ENCODE results near the gene TMEM38A. TPM values are rescaled to one million over a fixed set of nuclear protein-coding genes. Genes with fewer than 3 reads are reported as not detected.
"Not testable (repeated sequence)": the region's sequence is repeated elsewhere in the genome, so short reads cannot be mapped to it uniquely, and the experiment has no call there.

TMEM38A gene
- total RNA-seq, 4 donors from 2014 or later: 2.3 to 2.8 (median 2.7) TPM

DNA sequence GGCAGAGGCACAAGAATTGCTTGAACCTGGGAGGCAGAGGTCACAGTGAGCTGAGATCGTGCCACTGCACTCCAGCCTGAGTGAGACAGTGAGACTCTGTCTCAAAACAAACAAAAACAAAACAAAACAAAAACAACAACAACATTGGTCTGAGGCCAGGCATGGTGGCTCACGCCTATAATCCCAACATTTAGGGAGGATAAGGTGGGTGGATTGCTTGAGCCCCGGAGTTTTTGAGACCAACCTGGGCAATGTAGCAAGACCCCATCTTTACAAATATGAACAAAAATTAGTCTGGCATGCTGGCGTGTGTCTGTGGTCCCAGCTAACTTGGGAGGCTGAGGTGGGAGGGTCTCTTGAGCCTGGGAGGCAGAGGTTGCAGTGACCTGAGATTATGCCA is 42.7 kb downstream of the TMEM38A start:
- 88% methylated on average over 4 of the region's 4 CpGs for WGBS
- DNase-seq (ENCODE audit: low spot score in 2 of 2): no peak
- Histone ChIP-seq H3K9me3 (no peaks in the 10 kb centered on the region), H3K27me3 (peaks cover 6% of the 10 kb centered on the region), H3K36me3 (no peaks in the 10 kb centered on the region), H3K4me3 (no peak overlapping the region), H3K27ac (no peak overlapping the region), H3K4me1 (peaks cover 7% of the 10 kb centered on the region)
- TF ChIP-seq, protein P1, sequence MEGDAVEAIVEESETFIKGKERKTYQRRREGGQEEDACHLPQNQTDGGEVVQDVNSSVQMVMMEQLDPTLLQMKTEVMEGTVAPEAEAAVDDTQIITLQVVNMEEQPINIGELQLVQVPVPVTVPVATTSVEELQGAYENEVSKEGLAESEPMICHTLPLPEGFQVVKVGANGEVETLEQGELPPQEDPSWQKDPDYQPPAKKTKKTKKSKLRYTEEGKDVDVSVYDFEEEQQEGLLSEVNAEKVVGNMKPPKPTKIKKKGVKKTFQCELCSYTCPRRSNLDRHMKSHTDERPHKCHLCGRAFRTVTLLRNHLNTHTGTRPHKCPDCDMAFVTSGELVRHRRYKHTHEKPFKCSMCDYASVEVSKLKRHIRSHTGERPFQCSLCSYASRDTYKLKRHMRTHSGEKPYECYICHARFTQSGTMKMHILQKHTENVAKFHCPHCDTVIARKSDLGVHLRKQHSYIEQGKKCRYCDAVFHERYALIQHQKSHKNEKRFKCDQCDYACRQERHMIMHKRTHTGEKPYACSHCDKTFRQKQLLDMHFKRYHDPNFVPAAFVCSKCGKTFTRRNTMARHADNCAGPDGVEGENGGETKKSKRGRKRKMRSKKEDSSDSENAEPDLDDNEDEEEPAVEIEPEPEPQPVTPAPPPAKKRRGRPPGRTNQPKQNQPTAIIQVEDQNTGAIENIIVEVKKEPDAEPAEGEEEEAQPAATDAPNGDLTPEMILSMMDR (IDR thresholded peaks at IDR 0.05): no peak
- TF ChIP-seq POLR2AphosphoS5 (IDR thresholded peaks at IDR 0.05) (no peak), POLR2A (IDR thresholded peaks at IDR 0.05) (no peak), EP300 (IDR thresholded peaks at IDR 0.05) (no peak)

DNA sequence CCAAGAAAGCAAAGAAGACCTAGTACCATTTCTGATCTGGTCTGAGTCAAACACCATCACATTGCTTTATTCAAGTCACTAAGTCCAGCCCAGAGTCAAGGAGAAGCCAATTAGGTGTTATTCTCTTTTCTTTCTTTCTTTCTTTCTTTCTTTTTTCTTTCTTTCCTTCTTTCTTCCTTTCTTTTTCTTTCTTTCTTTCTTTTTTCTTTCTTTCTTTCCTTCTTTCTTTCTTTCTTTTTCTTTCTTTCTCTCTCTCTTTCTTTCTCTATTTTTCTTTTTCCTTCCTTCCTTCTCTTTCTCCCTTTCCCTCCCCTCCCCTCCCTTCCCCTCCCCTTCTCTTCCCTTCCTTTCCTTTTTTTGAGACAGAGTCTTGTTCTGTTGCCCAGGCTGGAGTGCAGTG is 49.9 kb downstream of the TMEM38A start:
- H3K4me3 ChIP-seq, H3K27me3 ChIP-seq, H3K4me1 ChIP-seq: not testable (repeated sequence)

DNA sequence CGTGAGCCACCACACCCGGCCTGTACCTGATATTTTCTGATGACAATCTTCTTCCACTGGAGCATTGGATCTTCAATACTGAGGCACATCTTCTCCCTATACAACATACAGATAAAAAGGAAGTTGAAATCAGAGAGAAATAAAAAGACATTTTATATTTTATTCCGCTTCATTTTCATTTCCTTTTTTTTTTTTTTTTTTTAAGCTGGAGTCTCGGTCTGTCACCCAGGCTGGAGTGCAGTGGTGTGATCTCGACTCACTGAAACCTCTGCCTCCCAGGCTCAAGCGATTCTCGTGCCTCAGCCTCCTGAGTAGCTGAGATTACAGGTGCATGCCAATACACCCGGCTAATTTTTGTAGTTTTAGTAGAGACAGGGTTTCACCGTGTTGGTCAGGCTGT is 51.4 kb downstream of the TMEM38A start:
- not testable (repeated sequence) for H3K9me3 ChIP-seq; H3K4me1 ChIP-seq; H3K36me3 ChIP-seq; H3K4me3 ChIP-seq; H3K27ac ChIP-seq; DNase-seq (ENCODE audit: low spot score in 2 of 2); H3K27me3 ChIP-seq
- 80% methylated on average over 9 of the region's 9 CpGs for WGBS

More for the DNA sequence above, 49.9 kb downstream of the TMEM38A start:
- H3K9me3 ChIP-seq; H3K27ac ChIP-seq; H3K36me3 ChIP-seq; DNase-seq (ENCODE audit: low spot score in 2 of 2): not testable (repeated sequence)

- H3K36me3 ChIP-seq: no peaks in the 10 kb centered on the region
- H3K4me1 ChIP-seq: no peaks in the 10 kb centered on the region
- no peak overlapping the region for H3K4me3 ChIP-seq
- WGBS: 20% methylated on average over 14 of the region's 14 CpGs
- H3K27ac ChIP-seq: no peak overlapping the region
- H3K27me3 ChIP-seq: no peaks in the 10 kb centered on the region
- no peak for TF ChIP-seq EP300 (IDR thresholded peaks at IDR 0.05)
- TF ChIP-seq, protein P1 (IDR thresholded peaks at IDR 0.05): peak; percentile 28 to 64
- no peaks in the 10 kb centered on the region for H3K9me3 ChIP-seq
- DNase-seq (ENCODE audit: low spot score in 2 of 2): peak in 1 of 2 donors; percentile 62
Measured at GRCh38 chr19:16714702-16715287, 53.9 kb downstream of the TMEM38A start.

DNA sequence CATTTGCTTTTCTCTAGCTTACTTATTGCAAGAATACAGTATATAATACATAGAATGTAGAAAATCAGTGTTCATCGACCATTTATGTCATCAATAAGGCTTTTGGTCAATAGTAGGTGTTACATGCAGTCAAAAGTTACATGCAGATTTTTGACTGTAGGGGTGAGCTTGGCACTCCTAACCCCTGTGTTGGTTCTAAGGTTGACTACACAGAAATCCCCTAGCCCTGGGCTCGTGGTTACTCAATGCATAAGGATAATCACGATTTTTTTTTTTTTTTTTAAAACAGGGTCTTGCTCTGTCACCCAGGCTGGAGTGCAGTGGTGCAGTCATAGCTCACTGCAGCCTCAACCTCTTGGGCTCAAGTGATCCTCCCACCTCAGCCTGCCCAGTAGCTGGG is 54.7 kb downstream of the TMEM38A start:
- no peak overlapping the region for H3K4me3 ChIP-seq
- WGBS: 64% methylated on average over 3 of the region's 3 CpGs
- no peaks in the 10 kb centered on the region for H3K9me3 ChIP-seq

GRCh38 chr19:16721051-16721450 is 60.1 kb downstream of the TMEM38A start:
- 73% methylated on average over 7 of the region's 7 CpGs for WGBS
- Histone ChIP-seq H3K9me3 (no peaks in the 10 kb centered on the region), H3K36me3 (no peaks in the 10 kb centered on the region), H3K27me3 (no peaks in the 10 kb centered on the region), H3K27ac (no peak overlapping the region), H3K4me3 (no peak overlapping the region), H3K4me1 (no peaks in the 10 kb centered on the region)
- no peak for DNase-seq (ENCODE audit: low spot score in 2 of 2)
- TF ChIP-seq POLR2AphosphoS5 (IDR thresholded peaks at IDR 0.05) (no peak), POLR2A (IDR thresholded peaks at IDR 0.05) (no peak), EP300 (IDR thresholded peaks at IDR 0.05) (no peak)
- TF ChIP-seq, protein P1 (IDR thresholded peaks at IDR 0.05): no peak

More for the DNA sequence above, 54.7 kb downstream of the TMEM38A start:
- Histone ChIP-seq H3K27me3 (no peaks in the 10 kb centered on the region), H3K4me1 (no peaks in the 10 kb centered on the region), H3K27ac (no peak overlapping the region), H3K36me3 (no peaks in the 10 kb centered on the region)
- DNase-seq (ENCODE audit: low spot score in 2 of 2): no peak
- TF ChIP-seq POLR2A (IDR thresholded peaks at IDR 0.05): no peak

GRCh38 chr19:16722591-16722990 is 61.7 kb downstream of the TMEM38A start:
- no peaks in the 10 kb centered on the region for H3K9me3 ChIP-seq
- no peaks in the 10 kb centered on the region for H3K36me3 ChIP-seq
- WGBS: 64% methylated on average over 3 of the region's 3 CpGs
- no peak overlapping the region for H3K27ac ChIP-seq
- H3K27me3 ChIP-seq: no peaks in the 10 kb centered on the region
- H3K4me3 ChIP-seq: no peak overlapping the region
- H3K4me1 ChIP-seq: peaks cover 1% of the 10 kb centered on the region
- no peak for TF ChIP-seq POLR2AphosphoS5 (IDR thresholded peaks at IDR 0.05)
- TF ChIP-seq, protein P1 (IDR thresholded peaks at IDR 0.05): no peak
- TF ChIP-seq EP300 (IDR thresholded peaks at IDR 0.05): no peak
- TF ChIP-seq POLR2A (IDR thresholded peaks at IDR 0.05): no peak
- DNase-seq (ENCODE audit: low spot score in 2 of 2): no peak

All from suprapubic skin (tissue), 4 donors.